Liver (tissue), 3 donors: ENCODE measurements around the gene PAIP1.

Experiments
- CTCF ChIP-seq: fragments of 150-350 bp; IDR thresholded peaks from 2 replicates; pipeline ENCODE4 v1.5.1; 2017; ENCODE audit warnings: improper control_type of control experiment, low read depth, low read length; ENCODE audit not compliant: missing input control
- GABPA ChIP-seq, 2 donors: IDR thresholded peaks in 1 of 2; conservative IDR thresholded peaks in 1 of 2; 2 replicates each; pipeline ENCODE4 v1.6.1; 2016; ENCODE audit warnings: antibody characterized with exemption in 2 of 2, mild to moderate bottlenecking in 1 of 2, moderate library complexity in 1 of 2
- NR2F2 ChIP-seq: IDR thresholded peaks from 2 replicates; pipeline ENCODE4 v1.6.1; 2016; ENCODE audit warnings: antibody characterized with exemption
- SP1 ChIP-seq: IDR thresholded peaks from 2 replicates; pipeline ENCODE4 v1.6.1; 2018; ENCODE audit warnings: antibody characterized with exemption, mild to moderate bottlenecking
- YY1 ChIP-seq: IDR thresholded peaks from 2 replicates; pipeline ENCODE4 v1.6.1; 2016; ENCODE audit warnings: antibody characterized with exemption, mild to moderate bottlenecking
- donor health status: healthy.
- donor health status: healthy.

GRCh38 chr5:43606351-43606750, 49.5 kb upstream of the PAIP1 start:
- TF ChIP-seq SP1 (no peak), CTCF (no peak), GABPA (IDR thresholded peaks at IDR 0.05 in 1 of 2, conservative IDR thresholded peaks at IDR 0.05 in 1 of 2) (no peak), NR2F2 (no peak), YY1 (no peak)
